ENCODE measurements around the gene AGFG2. TPM values are rescaled to one million over a fixed set of nuclear protein-coding genes. Genes with fewer than 3 reads are reported as not detected.

The AGFG2 gene
- total and polyA plus RNA-seq, 2 of the 13 experiments (the other 11 are each of a cell fraction or from before 2014, with no cell fraction given) = 125 to 132 TPM

DNA sequence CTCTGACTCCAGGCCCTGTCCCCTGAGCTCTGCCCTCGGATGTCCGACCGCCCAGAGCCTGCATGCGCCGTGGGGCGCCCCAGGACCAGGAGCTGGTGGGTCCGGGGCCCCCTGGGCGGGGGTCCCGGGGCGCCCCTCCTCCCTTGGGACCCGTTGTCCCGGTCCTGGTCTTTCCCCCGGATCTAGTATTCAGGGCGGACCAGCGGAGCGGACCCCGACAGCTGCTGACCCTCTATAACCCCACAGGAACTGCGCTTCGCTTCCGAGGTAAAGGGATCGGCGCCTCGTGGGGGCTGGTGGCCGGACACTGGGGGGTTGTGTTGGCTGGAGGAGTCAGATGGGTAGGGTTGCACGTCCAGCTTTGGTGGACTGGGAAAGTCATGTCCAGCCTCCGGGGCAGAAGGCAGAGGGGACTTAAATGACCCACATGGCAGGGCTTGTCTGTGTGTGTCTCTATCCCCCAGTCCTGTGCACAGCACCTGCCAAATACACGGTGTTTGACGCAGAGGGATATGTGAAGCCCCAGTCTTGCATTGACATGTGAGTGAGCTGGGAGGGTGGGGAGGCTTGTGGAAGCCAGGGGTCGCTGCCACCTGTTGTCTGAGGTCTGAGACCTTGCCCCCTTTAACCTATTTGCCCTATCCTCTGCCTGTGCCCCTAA, 73.9 kb downstream of the AGFG2 start (continued):
- TF ChIP-seq, protein P1, sequence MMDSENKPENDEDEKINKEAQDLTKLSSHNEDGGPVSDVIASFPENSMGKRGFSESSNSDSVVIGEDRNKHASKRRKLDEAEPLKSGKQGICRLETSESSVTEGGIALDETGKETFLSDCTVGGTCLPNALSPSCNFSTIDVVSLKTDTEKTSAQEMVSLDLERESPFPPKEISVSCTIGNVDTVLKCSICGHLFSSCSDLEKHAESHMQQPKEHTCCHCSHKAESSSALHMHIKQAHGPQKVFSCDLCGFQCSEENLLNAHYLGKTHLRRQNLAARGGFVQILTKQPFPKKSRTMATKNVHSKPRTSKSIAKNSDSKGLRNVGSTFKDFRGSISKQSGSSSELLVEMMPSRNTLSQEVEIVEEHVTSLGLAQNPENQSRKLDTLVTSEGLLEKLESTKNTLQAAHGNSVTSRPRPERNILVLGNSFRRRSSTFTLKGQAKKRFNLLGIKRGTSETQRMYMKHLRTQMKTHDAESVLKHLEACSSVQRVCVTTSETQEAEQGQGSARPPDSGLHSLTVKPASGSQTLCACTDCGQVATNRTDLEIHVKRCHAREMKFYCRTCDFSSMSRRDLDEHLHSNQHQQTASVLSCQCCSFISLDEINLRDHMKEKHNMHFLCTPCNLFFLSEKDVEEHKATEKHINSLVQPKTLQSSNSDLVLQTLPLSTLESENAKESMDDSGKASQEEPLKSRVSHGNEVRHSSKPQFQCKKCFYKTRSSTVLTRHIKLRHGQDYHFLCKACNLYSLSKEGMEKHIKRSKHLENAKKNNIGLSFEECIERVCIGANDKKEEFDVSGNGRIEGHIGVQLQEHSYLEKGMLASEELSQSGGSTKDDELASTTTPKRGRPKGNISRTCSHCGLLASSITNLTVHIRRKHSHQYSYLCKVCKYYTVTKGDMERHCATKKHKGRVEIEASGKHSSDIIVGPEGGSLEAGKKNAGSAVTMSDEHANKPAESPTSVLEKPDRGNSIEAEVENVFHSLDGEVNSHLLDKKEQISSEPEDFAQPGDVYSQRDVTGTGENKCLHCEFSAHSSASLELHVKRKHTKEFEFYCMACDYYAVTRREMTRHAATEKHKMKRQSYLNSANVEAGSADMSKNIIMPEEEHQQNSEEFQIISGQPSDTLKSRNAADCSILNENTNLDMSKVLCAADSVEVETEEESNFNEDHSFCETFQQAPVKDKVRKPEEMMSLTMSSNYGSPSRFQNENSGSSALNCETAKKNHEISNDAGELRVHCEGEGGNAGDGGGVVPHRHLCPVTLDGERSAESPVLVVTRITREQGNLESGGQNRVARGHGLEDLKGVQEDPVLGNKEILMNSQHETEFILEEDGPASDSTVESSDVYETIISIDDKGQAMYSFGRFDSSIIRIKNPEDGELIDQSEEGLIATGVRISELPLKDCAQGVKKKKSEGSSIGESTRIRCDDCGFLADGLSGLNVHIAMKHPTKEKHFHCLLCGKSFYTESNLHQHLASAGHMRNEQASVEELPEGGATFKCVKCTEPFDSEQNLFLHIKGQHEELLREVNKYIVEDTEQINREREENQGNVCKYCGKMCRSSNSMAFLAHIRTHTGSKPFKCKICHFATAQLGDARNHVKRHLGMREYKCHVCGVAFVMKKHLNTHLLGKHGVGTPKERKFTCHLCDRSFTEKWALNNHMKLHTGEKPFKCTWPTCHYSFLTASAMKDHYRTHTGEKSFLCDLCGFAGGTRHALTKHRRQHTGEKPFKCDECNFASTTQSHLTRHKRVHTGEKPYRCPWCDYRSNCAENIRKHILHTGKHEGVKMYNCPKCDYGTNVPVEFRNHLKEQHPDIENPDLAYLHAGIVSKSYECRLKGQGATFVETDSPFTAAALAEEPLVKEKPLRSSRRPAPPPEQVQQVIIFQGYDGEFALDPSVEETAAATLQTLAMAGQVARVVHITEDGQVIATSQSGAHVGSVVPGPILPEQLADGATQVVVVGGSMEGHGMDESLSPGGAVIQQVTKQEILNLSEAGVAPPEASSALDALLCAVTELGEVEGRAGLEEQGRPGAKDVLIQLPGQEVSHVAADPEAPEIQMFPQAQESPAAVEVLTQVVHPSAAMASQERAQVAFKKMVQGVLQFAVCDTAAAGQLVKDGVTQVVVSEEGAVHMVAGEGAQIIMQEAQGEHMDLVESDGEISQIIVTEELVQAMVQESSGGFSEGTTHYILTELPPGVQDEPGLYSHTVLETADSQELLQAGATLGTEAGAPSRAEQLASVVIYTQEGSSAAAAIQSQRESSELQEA (CRISPR knock-in tag; IDR thresholded peaks at IDR 0.05; ENCODE audit: not compliant biosample characterization) = peak; percentile 5
- no peak for TF ChIP-seq RELA (CRISPR knock-in tag; IDR thresholded peaks at IDR 0.05)
- TF ChIP-seq ZKSCAN5 (CRISPR knock-in tag; IDR thresholded peaks at IDR 0.05) = no peak
- TF ChIP-seq ZNF333 (CRISPR knock-in tag; IDR thresholded peaks at IDR 0.05; ENCODE audit: borderline replicate concordance) = 0 out of 2 replicates have a peak, but pooled peaks have one; percentile 71
- TF ChIP-seq, protein P2, sequence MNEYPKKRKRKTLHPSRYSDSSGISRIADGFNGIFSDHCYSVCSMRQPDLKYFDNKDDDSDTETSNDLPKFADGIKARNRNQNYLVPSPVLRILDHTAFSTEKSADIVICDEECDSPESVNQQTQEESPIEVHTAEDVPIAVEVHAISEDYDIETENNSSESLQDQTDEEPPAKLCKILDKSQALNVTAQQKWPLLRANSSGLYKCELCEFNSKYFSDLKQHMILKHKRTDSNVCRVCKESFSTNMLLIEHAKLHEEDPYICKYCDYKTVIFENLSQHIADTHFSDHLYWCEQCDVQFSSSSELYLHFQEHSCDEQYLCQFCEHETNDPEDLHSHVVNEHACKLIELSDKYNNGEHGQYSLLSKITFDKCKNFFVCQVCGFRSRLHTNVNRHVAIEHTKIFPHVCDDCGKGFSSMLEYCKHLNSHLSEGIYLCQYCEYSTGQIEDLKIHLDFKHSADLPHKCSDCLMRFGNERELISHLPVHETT (CRISPR knock-in tag; conservative IDR thresholded peaks at IDR 0.05) = 0 out of 2 replicates have a peak, but pooled peaks have one; percentile 43
- 0 out of 2 replicates have a peak, but pooled peaks have one; percentile 7 for TF ChIP-seq FOSL2 (CRISPR knock-in tag; IDR thresholded peaks at IDR 0.05)
- 0 out of 2 replicates have a peak, but pooled peaks have one; percentile 61 for TF ChIP-seq CAMTA2 (CRISPR knock-in tag; IDR thresholded peaks at IDR 0.05; ENCODE audit: borderline replicate concordance)
- TF ChIP-seq ZNF160 (CRISPR knock-in tag; IDR thresholded peaks at IDR 0.05) = no peak
- no peak for TF ChIP-seq ISL2 (CRISPR knock-in tag; IDR thresholded peaks at IDR 0.05)
- TF ChIP-seq, protein P3, sequence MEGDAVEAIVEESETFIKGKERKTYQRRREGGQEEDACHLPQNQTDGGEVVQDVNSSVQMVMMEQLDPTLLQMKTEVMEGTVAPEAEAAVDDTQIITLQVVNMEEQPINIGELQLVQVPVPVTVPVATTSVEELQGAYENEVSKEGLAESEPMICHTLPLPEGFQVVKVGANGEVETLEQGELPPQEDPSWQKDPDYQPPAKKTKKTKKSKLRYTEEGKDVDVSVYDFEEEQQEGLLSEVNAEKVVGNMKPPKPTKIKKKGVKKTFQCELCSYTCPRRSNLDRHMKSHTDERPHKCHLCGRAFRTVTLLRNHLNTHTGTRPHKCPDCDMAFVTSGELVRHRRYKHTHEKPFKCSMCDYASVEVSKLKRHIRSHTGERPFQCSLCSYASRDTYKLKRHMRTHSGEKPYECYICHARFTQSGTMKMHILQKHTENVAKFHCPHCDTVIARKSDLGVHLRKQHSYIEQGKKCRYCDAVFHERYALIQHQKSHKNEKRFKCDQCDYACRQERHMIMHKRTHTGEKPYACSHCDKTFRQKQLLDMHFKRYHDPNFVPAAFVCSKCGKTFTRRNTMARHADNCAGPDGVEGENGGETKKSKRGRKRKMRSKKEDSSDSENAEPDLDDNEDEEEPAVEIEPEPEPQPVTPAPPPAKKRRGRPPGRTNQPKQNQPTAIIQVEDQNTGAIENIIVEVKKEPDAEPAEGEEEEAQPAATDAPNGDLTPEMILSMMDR (CRISPR knock-in tag; IDR thresholded peaks at IDR 0.05) = peak; percentile 85
- no peak for TF ChIP-seq ZMYM2 (CRISPR knock-in tag; IDR thresholded peaks at IDR 0.05)
- 0 out of 2 replicates have a peak, but pooled peaks have one; percentile 68 for TF ChIP-seq ZNF850 (CRISPR knock-in tag; conservative IDR thresholded peaks at IDR 0.05)
- no peak for TF ChIP-seq ZEB1 (IDR thresholded peaks at IDR 0.05; ENCODE audit: insufficient replicate concordance, low read depth)
- TF ChIP-seq, protein P4, sequence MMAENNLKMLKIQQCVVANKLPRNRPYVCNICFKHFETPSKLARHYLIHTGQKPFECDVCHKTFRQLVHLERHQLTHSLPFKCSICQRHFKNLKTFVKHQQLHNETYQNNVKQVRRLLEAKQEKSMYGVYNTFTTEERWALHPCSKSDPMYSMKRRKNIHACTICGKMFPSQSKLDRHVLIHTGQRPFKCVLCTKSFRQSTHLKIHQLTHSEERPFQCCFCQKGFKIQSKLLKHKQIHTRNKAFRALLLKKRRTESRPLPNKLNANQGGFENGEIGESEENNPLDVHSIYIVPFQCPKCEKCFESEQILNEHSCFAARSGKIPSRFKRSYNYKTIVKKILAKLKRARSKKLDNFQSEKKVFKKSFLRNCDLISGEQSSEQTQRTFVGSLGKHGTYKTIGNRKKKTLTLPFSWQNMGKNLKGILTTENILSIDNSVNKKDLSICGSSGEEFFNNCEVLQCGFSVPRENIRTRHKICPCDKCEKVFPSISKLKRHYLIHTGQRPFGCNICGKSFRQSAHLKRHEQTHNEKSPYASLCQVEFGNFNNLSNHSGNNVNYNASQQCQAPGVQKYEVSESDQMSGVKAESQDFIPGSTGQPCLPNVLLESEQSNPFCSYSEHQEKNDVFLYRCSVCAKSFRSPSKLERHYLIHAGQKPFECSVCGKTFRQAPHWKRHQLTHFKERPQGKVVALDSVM (CRISPR knock-in tag; IDR thresholded peaks at IDR 0.05) = no peak
- no peak for TF ChIP-seq PTBP1 (IDR thresholded peaks at IDR 0.05; ENCODE audit: low read depth, low read length, poor library complexity, severe bottlenecking)
